Thyroid gland (tissue), 4 donors: ENCODE data around the gene CASP8. TPM values are rescaled to one million over a fixed set of nuclear protein-coding genes. Genes with fewer than 3 reads are reported as not detected.

ENCODE experiments used
- DNase-seq, 2 donors: peaks; one replicate each; pipeline ENCODE4 v3.0.0-alpha.2; 2019
- H3K27ac ChIP-seq, 3 donors: fragments of 200-600 bp; sonication (generic); 1 replicate in 2 of 3; 2 replicates in 1 of 3; pipeline ENCODE4 v1.5.1; 2016 to 2019; ENCODE audit warnings: mild to moderate bottlenecking in 1 of 3, moderate library complexity in 1 of 3
- H3K27me3 ChIP-seq: fragments of 200-600 bp; sonication (generic); one replicate; pipeline ENCODE4 v1.5.1; 2019
- H3K36me3 ChIP-seq, 2 donors: fragments of 200-600 bp; sonication (generic); one replicate each; pipeline ENCODE4 v1.5.1; 2016 to 2019
- H3K4me1 ChIP-seq, 2 donors: fragments of 200-600 bp; sonication (generic); one replicate each; pipeline ENCODE4 v1.5.1; 2017 to 2019
- H3K4me3 ChIP-seq, 3 donors: fragments of 200-600 bp; sonication (generic); replicated peaks in 1 of 3; 1 replicate in 2 of 3; 2 replicates in 1 of 3; pipeline ENCODE4 v1.5.1; 2016; ENCODE audit warnings: mild to moderate bottlenecking in 1 of 3
- H3K9me3 ChIP-seq: fragments of 200-600 bp; sonication (generic); one replicate; pipeline ENCODE4 v1.5.1; 2017
- CTCF ChIP-seq, 6 experiments: fragments of 200-600 bp in 3 of 6; fragments of 450-650 bp in 3 of 6; sonication (generic) in 3 of 6; IDR thresholded peaks; one replicate each; pipeline ENCODE4 v1.5.1; 2016 to 2019; ENCODE audit warnings: antibody characterized with exemption in 6 of 6, mild to moderate bottlenecking in 2 of 6, inconsistent platforms in 1 of 6, moderate library complexity in 1 of 6
- POLR2A ChIP-seq, 2 donors: fragments of 450-650 bp; IDR thresholded peaks; one replicate each; pipeline ENCODE4 v1.6.1; 2017; ENCODE audit warnings: antibody characterized with exemption in 2 of 2, mild to moderate bottlenecking in 2 of 2, moderate library complexity in 1 of 2
- WGBS, 2 donors: methylation state at CpG; one replicate each; pipeline ENCODE4 v1.1.5; 2017; 5-methylcytosine and 5-hydroxymethylcytosine counted together
- intact Hi-C: fragments of 100-400 bp; cut with DNase I; formaldehyde crosslinking; loops from one replicate; pipeline ENCODE4 v1.15.1; 2023
- total RNA-seq, 4 donors: library from RNA; depleted of rRNA; stranded (reverse); fragments of >200 nt; gene quantifications; one replicate each; pipeline ENCODE4 v1.2.3, GENCODE V29; 2016

CASP8 gene
- total RNA-seq, 4 donors from 2014 or later = 8.7 to 14.1 (median 9.6) TPM

GRCh38 chr2:201258666-201259615 lies 1.4 kb upstream of the CASP8 start:
- Histone ChIP-seq H3K4me3 (peak overlapping the region; percentile 34 to 48 (median 38)), H3K4me1 (peaks cover 0 to 12% of the 10 kb centered on the region in 2 donors), H3K9me3 (no peaks in the 10 kb centered on the region), H3K27ac (peak overlapping the region; percentile 83 to 89 (median 85)), H3K36me3 (no peaks in the 10 kb centered on the region), H3K27me3 (no peaks in the 10 kb centered on the region)
- no peak for TF ChIP-seq POLR2A (IDR thresholded peaks at IDR 0.05)
- no peak for TF ChIP-seq CTCF (IDR thresholded peaks at IDR 0.05)
- no peak for DNase-seq
- intact Hi-C loops = no loop called here
- 38 to 40% methylated on average over 15 of the region's 15 CpGs for WGBS, 2 donors

- TF ChIP-seq CTCF (IDR thresholded peaks at IDR 0.05) (no peak), POLR2A (IDR thresholded peaks at IDR 0.05) (no peak)
- H3K27me3 ChIP-seq = no peaks in the 10 kb centered on the region
- H3K27ac ChIP-seq = no peak overlapping the region
- no peaks in the 10 kb centered on the region for H3K36me3 ChIP-seq
- no peak overlapping the region for H3K4me3 ChIP-seq
- H3K4me1 ChIP-seq = peaks cover 0 to 12% of the 10 kb centered on the region in 2 donors
- no peaks in the 10 kb centered on the region for H3K9me3 ChIP-seq
- 83 to 84% methylated on average over 9 of the region's 9 CpGs for WGBS, 2 donors
- DNase-seq = no peak
- intact Hi-C loops = no loop called here
Observed at GRCh38 chr2:201261471-201261870, 1.1 kb downstream of the CASP8 start.

- intact Hi-C loops = no loop called here
- WGBS, 2 donors = 33 to 44% methylated on average over 2 of the region's 2 CpGs
Observed at GRCh38 chr2:201261906-201262305, 1.6 kb downstream of the CASP8 start.

GRCh38 chr2:201262718-201263117 lies 2.4 kb downstream of the CASP8 start:
- no peaks in the 10 kb centered on the region for H3K9me3 ChIP-seq
- no peaks in the 10 kb centered on the region for H3K27me3 ChIP-seq
- no peak overlapping the region for H3K27ac ChIP-seq
- no peak for DNase-seq
- no peak overlapping the region for H3K4me3 ChIP-seq
- H3K36me3 ChIP-seq = no peaks in the 10 kb centered on the region
- peaks cover 0 to 12% of the 10 kb centered on the region in 2 donors for H3K4me1 ChIP-seq
- TF ChIP-seq POLR2A (IDR thresholded peaks at IDR 0.05) (no peak), CTCF (IDR thresholded peaks at IDR 0.05) (no peak)
- intact Hi-C loops = no loop called here
- WGBS, 2 donors = 83 to 85% methylated on average over 6 of the region's 6 CpGs

More at GRCh38 chr2:201261906-201262305, 1.6 kb downstream of the CASP8 start:
- H3K36me3 ChIP-seq = no peaks in the 10 kb centered on the region
- H3K4me3 ChIP-seq = no peak overlapping the region
- no peaks in the 10 kb centered on the region for H3K27me3 ChIP-seq
- DNase-seq = no peak
- H3K4me1 ChIP-seq = peaks cover 0 to 12% of the 10 kb centered on the region in 2 donors
- H3K27ac ChIP-seq = no peak overlapping the region
- TF ChIP-seq POLR2A (IDR thresholded peaks at IDR 0.05) = no peak
- TF ChIP-seq CTCF (IDR thresholded peaks at IDR 0.05) = no peak
- H3K9me3 ChIP-seq = no peaks in the 10 kb centered on the region

- no peak overlapping the region for H3K4me3 ChIP-seq
- no peak overlapping the region for H3K27ac ChIP-seq
- no peaks in the 10 kb centered on the region for H3K36me3 ChIP-seq
- WGBS, 2 donors = 94 to 96% methylated on average over 2 of the region's 2 CpGs
- intact Hi-C loops = no loop called here
- TF ChIP-seq POLR2A (IDR thresholded peaks at IDR 0.05) = no peak
- TF ChIP-seq CTCF (IDR thresholded peaks at IDR 0.05) = no peak
- no peaks in the 10 kb centered on the region for H3K27me3 ChIP-seq
- DNase-seq = no peak
- no peaks in the 10 kb centered on the region for H3K9me3 ChIP-seq
- H3K4me1 ChIP-seq = peaks cover 0 to 12% of the 10 kb centered on the region in 2 donors
Observed at GRCh38 chr2:201263779-201264178, 3.4 kb downstream of the CASP8 start.
